ENCODE data around the gene PINK1.

PINK1 gene

GRCh38 chr1:20684050-20684620 lies 50.9 kb downstream of the PINK1 start:
- no peak for DNase-seq

- DNase-seq, result no peak
These were observed 51.4 kb downstream of the PINK1 start for GRCh38 chr1:20684651-20685050.

DNA sequence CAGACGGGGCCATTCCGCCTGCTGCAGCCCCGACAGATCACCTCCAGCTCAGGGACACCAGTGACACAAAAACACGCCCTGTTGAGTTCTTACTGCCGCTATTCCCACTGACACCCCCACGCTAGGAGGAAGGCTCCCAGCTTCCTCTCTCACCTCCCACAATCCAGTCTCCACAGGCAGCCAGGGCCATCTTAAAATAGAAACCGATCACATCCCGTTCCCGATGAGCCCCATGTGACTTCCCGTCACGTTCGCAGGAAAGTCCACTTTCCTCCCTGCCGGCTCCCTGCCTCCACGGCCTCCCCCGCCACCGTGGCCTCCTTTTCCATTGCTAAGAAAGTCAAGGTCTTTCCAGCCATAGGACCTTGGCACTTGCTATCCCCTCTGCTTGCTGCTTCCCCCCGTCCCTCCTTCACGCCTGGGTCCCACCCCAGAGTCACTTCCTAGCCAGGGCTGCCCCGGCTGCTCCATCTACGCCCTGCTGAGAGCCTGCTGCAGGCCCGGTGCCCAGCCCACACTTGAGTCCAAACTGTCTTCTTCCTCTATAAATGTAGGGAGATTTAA lies 51.9 kb downstream of the PINK1 start:
- DNase-seq, result no peak

DNA sequence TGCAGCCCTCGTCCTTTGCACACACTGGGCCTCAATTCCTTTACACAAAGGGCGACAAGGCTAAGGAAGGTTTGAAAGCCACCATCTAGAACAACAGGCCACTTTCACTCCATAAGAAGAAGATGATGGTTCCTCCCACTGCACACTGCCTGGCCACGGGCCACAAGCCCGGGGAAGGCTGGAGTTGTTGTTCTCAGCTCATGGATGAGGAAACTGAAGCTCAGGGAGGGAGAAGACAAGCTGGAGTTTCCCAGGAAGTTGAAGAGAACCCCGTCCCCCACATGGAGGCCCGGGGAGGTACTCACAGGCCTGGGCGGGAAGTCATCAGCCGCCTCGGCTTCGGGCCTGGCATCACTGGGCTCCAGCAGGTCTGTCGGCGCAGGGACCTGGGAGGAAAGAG lies 52.5 kb downstream of the PINK1 start:
- DNase-seq, result no peak

GRCh38 chr1:20686883-20687725 lies 53.8 kb downstream of the PINK1 start:
- DNase-seq, result no peak

GRCh38 chr1:20689645-20690056 lies 56.4 kb downstream of the PINK1 start:
- DNase-seq, result no peak

GRCh38 chr1:20691872-20692271 lies 58.6 kb downstream of the PINK1 start:
- DNase-seq, result no peak

GRCh38 chr1:20693623-20694022 lies 60.4 kb downstream of the PINK1 start:
- DNase-seq, result no peak

DNA sequence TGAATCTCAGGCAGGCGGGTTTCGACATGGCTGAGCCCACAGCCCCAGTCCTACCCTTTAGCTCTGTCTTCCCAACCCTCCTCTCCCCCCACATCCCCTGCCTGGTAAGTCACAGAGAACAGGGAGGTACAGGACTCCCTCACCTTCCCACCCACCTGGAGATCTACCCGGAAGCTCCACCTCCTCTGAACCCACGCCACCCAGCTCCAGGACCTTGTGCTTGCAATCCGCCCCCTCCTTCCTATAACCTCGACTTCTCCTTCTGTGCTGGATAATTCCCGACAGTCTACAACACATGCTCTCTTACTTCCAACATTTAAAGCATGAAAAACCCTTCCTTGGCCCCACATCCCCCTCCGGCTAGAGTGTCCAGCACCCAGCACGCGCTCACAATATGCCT lies 62.3 kb downstream of the PINK1 start:
- DNase-seq, result no peak

GRCh38 chr1:20696397-20697333 lies 63.4 kb downstream of the PINK1 start:
- DNase-seq, result peak; percentile 35

- no peak for DNase-seq
These were observed 64.3 kb downstream of the PINK1 start for GRCh38 chr1:20697563-20697962.

GRCh38 chr1:20698195-20698910 lies 65.1 kb downstream of the PINK1 start:
- no peak for DNase-seq

- no peak for DNase-seq
These were observed 66.3 kb downstream of the PINK1 start for GRCh38 chr1:20699558-20699957.

DNA sequence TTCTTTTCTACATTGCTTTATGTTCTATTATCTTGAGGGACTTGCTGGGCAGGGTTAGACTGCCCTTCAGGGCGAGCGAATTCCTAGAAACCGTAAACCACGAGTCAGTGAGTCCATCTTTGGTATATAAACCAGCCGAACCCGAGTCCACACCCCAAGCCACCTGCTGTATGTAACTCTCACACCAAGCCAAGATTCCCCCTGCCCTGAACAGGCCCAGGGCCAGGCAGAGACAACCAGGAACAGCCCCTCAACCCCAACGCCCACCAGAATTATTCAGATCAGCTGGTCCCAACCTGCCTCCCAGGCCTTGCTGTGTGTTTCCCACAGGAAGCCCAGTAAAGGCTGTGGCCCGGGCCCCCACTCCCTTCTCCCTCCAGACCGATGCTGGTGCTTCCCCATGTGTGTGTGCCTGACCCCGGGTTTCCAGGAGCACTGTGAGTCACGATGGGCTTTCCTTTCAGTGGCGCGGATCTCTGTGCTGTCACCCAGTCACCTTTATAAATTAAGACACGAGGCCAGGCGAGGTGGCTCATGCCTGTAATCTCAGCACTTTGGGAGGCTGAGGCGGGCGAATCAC lies 67.5 kb downstream of the PINK1 start:
- DNase-seq, result no peak

All from GF-D8 (cell line).